Choroid plexus epithelial cell (primary cell): Measurements from ENCODE around the gene ISCA2.

Experiments
- DNase-seq: peaks from one replicate; pipeline ENCODE4 v3.0.0-alpha.2; 2010; ENCODE audit warnings: low read depth
- H3K4me3 ChIP-seq: 2 replicates; pipeline ENCODE4 v1.5.1; 2011; ENCODE audit warnings: low read depth, mild to moderate bottlenecking, control low read depth, low read length, moderate library complexity
- CTCF ChIP-seq: conservative IDR thresholded peaks from 2 replicates; pipeline ENCODE4 v1.5.1; 2011; ENCODE audit warnings: low read depth, mild to moderate bottlenecking, control low read depth, inconsistent platforms, low read length, moderate library complexity

Gene ISCA2

GRCh38 chr14:74545386-74545785 lies 51.8 kb downstream of the ISCA2 start:
- TF ChIP-seq CTCF, result no peak
- DNase-seq, result no peak
- no peak overlapping the region for H3K4me3 ChIP-seq

- TF ChIP-seq CTCF, result no peak
- H3K4me3 ChIP-seq, result no peak overlapping the region
- DNase-seq, result no peak
Measured at GRCh38 chr14:74546416-74546815, 52.9 kb downstream of the ISCA2 start.
